Measurements from ENCODE around the gene MAPK12.

Gene MAPK12

DNA sequence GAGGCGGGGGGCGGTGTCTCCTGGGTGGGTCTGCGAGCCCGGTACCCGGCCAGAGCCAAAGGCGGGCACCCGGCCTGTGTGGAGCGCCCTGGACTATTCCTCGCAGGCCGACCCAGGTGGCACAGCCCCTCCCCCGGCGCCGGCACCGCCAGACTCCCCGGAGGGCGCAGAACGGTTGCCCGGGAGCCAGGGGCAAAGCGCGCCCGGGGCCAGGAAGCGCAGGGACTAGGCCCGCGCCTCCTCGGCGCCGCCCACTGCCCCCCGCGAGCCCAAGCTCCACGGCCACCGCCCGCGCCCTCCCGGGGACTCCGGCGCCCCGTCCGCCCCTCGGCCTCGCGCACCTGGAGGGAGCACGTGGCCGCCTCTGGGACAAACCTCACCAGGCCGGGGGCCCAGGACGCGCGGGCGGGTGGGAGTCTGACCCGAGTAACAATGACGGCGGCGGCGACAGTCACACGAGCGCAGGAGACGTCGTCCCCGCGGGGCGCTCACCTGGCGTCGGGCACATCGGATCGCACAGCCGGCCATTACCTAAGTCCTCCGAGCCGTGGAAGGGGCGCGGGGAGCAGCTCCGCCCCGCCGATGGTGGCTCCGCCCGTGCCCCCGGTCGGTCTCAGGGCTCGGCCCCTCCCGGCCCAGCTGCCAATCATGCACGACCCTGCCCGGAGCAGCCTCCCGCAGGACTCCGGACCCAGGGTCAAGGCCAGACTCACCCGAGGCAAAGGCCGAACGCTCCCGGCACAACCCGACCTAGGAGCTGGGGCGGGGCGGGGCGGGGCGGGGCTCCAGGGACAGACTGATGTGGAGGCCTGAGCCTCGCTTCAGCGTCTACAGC lies 38.5 kb upstream of the MAPK12 start:
- DNase-seq = no peak

DNA sequence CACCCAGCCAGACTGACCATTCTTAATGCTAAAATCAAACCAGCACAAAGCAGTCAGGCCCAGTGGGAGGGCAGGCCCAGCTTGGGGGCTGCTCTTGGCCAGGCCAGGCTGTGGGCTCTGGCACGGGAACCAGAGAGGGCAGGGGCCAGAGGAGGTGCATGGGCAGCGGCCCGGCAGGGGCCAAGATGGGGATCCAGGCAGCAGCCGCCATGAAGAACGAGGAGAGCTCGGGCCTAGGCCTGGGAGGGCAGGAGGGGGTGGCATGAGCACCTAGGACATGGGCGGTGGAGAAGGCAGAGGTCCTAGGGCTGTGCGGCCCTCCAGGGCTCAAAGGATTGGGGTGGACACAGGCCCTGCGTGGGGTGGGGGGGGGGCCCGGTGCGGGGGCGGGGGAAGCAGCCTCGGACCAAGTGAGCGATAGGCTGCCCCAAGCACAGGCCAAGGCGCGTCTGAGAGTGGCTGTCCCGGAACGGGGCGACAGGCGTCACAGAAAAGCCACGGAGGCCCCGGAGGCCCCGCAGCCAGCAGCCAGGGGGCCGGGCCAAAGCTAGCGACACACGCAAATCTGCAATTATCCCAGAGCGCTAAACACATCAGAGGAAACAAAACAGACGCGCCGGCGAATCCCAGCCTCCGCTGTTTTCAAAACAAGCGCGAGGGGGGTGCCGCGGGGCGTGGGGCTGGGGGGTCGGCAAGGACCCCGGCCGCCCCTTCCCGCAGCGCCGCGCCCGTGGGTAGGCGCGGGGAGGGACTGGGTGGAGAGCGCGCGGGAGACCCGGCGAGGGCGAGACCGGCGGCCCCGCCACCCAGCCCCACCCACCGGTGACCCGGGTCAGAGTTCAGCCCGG lies 37.7 kb upstream of the MAPK12 start:
- no peak for DNase-seq

DNA sequence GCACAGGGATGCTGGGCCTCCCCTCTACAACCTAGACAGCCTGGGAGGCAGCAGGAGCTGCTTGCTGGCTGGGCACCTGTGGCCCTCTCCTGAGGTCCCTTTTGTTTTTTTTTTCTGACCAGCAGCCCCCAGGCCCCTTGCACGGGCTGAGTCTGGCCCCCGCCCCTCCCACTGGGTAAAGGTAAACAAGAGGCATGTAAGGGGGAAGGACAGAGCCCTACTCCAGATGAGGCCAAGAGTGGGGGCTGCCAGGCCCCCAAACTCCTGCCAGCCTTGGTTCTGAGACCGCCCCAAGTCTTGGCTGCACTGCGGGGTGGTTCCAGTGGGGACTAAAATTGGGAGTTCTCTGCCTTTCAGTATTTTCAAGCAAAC lies 36.8 kb upstream of the MAPK12 start:
- no peak for DNase-seq

DNA sequence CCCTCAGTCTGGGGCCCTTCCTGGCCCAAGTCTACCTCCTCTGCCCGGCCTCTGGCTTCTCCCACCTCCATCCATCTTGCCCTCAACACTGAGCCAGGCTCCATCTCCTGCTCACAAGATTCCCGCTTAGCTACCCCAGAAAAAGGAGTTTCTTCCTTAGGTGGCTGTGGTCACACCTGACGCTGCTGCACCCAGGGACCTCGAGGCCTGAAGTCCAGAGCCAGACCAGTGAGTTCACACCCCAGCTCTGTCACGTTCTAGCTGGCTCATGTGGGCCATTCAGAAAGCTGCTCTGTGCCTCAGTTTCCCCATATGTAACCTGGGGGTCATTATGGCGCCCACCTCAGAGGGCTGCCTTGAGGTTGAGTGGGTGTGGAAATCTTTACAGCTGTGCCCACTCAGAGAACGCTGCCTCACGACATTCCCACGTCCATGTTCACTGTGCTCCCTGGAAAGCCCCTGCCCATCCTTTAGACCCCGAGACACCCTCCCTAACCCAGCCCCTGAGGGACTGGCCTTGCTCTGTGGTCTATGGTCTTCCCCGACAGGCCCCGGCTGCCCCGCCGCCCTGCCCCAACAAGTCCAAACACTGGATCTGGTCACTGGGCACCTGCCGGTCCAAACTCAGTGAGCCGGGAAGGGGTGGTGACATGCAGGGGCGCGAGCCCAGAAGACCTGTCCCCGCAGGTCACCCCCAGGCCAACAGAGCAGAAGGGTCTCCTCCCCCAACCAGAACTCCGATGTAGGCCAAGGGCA lies 36.2 kb upstream of the MAPK12 start:
- DNase-seq = no peak

DNA sequence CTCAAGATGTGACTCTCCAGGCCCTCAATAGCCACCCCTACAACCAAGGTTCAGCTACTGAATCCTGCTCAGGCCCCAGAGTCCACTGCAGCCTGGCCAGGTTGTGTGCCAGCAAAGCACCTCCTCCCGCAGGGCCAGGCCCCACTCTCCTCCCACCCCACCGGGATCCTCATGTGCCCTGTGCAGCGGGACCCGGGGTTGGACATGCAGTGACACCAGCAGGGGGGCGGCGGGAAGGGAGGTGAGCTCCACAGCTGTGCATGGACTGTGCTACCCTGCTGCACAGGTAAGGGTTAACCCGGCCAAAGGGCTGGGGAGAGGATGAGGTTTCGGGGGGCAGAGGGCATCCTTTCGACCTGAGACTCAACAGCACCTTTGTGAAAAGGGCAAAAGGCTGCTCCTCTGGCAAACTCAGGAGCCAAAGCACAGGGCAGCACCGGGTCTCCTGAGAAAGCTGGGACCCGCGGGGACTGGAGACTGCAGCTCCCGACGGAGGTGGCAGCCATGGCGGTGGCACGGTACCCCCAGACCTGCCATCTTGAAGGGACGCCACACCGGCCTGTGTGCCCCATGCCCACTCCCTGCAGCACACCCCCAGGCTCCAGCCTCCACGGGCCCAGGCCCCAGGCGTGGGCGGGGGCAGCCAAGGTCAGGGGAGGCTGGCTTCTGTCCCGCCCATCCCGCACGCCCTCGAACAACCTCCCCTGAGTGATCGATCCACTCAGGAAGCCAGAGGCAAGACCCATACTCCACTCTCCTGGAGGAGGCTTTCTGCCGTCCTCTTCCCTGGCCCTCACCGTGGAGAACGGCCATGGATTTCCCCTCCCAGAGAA lies 35.4 kb upstream of the MAPK12 start:
- DNase-seq = no peak

DNA sequence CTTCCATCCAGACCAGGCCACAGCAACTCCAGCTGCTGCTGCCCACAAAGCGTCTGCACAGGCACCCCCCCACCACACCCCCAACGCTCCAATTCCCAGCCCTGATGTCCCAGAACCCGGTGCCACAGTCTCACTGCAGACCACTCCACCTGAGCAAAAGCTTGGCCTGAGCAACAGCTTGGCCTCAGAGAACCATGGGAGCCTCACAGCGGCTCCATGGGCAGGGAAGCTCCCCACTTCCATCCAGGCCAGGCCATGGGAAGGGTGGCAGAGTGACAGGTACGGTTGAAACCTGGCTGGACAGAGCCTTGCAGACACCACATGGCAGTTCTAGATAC lies 32.8 kb upstream of the MAPK12 start:
- no peak for DNase-seq

DNA sequence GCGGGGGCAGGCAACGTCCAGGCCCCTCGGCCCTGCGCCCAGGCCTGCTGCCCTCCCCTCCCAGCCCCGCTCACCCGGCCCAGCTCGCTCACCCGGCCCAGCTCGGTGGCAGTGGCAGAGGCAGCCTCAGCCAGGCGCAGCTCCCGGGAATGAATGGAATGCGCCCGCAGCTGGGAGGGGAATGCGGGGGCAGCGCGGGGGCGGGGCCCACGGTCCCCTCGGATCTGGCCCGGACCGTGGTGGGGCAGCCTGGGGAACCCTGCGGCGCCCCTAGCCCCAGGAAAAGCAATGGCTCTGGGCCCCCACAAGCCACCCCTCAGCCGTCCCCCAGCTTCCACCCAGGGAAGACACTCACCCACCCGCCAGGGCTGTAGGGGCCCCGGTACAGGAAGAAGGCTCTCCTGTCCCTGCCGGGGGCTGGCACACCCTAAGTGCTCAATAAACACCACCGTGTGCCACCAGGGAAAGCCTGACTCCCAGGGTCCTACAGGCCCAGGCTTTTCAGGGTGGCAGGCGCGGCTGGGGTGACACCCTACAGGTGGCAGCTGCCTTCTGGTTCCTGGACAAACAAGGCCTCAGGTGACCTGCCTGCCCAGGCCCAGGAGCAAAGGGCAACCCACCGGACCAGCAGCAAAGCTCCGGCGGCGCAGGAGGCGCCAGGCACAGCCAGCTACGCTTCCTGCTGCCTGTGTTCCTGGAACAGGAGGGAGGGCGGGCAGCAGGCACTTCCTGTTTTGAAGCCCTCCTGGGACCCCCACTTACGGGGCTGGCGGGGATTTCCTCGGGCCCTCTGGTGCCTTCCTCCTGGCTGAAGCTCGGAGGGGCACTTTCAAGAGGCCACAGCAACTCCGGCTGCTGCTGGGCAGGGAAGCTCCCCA lies 32.2 kb upstream of the MAPK12 start:
- DNase-seq = no peak

DNA sequence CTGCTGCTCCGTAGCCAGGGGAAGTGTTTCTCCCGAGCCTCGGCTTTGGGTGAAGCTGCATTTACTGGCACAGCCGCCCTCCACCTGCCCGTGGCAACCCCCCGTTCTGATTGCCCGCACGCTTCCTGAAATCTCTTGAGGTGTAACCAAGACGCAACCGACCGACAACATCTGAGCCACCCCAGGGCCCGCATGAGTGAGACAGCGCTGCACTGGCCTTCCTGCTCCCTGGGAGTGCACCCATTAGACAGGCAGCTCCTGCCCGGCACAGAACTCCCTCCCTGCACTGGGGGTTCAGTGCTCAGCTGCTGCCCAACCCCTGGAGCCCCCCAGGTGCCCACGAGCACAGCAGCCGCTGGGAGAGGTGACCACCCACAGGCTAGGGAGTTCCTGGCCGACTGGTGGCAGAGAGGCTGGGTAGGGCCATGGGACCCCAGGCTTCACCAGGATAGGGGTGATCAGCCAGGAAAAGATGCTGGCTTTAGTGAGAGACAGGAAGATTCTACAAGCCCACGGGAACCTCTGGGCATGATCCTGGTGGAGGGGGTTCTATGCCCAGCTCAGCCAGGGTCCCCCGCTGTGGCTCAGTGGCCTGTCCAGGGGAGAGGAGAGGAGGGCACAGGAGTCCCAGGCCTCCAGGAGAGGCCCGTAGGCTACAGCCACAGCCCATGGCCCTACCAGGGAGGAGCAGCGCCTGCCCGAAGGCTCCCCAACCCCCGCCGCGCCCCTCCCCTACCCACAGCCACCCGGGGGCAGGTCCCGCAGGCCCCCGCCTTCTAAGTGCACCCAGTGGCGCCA lies 31.4 kb upstream of the MAPK12 start:
- DNase-seq = no peak

DNA sequence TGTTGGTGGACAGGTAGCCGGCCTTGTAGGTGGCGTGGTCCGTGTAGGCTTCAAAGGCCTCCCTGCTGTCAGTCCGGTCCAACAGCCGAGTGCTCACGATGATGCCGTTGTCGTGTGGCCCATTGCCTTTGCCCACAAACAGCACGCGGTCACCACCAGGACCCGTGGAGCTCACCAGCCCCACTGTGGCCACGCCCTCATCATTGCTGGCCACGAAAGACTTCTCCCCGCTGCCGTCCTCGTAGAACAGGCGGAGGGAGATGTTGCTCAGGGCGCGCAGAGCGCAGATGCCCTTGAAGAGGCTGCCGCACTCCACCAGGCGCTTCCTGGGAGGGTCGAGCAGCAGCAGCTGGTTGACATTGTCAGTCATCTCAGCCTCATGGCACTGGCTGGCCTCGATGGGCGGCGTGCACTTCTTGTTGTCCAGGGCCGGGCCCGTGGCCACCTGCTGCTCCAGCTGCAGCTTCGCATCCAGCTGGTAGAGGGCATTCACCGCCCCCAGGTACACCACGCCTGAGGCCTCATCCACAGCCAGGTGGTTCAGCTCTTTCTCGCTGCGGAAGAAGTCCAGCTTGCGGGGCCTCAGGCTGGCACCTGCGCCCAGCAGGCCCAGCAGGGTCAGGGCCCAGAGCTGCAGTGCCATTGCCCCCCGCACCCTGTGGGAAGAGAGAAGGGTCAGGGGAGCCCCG lies 28.6 kb upstream of the MAPK12 start:
- DNase-seq = no peak

DNA sequence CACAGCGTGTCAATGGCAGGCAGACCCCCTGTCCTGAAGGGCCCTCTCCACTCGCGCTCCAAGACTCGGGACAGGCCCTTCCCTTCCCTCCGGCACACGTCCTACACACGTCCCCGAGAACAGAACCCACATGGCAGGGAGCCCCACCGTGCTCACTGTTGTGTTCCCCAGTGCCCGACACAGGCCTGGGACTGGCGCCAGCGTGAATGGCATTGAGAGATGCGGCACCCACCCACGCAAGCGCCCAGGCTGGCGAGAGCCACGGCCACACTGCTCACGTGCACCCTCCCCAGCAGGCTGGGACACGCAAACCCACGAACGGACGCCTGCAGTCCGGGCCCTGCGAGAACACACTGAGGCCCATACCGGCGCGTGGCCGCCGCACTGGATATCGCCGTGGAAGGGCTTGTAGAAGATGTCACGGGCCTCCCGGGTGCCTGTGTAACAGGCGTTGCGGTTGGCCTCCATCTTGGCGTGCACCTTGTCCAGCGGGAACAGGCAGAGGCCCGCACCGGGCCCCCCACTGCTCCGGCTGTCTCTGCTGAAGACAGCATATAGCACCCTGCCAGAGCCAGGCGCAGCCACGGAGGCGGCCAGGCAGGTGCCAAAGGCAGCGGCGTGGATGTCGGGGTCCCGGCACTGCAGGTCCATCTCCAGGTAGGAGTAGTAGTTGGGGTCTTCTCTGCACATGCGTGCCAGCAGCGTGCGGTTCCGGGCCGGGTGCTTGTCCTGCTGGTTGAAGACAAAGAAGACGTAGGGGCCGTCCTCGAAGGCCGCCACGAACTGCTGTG lies 27.9 kb upstream of the MAPK12 start:
- DNase-seq = no peak

DNA sequence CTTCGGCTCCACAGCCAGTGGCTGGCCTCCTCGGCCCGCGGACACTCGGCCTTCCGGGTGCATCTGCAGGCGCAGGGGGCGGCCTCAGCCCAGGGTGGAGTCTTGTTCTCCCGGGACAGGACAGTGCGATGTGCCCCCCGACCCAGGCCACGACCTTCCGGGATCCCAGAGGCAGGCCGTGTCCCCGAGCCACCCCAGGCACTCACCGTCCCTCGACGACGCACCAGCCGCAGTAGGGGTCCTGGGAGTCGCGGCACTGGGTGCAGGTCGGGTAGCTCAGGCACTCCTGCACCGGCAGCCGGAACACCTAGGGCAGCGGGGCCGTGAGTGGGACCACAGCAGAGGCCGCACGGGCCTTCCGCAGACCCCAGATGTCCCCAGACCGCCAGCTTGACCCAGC lies 26.2 kb upstream of the MAPK12 start:
- DNase-seq = no peak

DNA sequence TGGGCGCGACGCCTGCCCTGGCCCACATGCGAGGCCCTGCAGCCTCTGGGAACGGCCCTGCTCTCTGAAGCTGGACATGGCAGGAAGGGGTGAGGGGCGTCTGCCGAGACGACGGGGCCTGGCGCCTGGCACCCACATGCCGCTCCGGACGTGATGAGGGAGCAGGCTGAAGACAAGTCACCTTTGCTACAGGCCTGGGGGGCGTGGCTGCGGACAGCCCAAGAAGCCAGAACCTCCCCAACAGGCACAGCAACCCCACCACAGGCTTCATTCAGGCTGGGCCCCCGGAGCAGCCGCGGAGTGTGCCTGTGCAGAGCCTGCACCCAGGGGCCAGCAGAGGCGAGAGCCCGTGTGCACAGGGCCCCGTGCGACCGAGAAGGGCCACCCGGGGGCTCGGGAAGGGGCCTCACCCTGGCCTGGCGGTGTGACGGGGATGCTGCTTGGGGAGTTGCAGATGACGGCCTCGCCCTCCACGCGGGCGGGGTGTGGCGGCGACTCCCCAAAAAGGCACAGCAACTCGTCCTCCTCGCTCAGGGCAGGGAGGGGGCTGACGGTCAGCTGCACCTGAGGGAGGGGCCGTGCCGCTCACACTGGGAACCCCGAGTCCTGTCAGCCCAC lies 25.3 kb upstream of the MAPK12 start:
- no peak for DNase-seq

DNA sequence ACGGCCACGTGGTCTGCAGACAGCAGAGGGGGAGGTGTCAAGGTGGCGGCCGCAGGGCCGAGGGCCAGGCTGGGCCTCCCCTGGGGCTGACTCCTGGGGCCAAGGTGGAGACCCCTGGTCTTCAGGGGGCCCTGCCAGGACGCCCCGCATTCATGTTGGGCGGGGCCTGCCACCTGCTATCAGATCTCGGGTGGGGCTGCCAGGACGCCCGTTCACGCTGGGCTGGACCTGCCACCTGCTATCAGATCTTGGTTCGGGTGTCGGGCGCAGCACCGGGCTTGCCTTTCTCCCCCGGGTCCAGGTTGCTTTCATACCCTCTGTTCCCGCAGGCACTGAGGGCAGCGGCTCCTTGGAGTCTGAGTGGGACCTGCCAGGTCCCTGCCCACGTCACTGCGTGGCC lies 24.8 kb upstream of the MAPK12 start:
- DNase-seq = no peak

DNA sequence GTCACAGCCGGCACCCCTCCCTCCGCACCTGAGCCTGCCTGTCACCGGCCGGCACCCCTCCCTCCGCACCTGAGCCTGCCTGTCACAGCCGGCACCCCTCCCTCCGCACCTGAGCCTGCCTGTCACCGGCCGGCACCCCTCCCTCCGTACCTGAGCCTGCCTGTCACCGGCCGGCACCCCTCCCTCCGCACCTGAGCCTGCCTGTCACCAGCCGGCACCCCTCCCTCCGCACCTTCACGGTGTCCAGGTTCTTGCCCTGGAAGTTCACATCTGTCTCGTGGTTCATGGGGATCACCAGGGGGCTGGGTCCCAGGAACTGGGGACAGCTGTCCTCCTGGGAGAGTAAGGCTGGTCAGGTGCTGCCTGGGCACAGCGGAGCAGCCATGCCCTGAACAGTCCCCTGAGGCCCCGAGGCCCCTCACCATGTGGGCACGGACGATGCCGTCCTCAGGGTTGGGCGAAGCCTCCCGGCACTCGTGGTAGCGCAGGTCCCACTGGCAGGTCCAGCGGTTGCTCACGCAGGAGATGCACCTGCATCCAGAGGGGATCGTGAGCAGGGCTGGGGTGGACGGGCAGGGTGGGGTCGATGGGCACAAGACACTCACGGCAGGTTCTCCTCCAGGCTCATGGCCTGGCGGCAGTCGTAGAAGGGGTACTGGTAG lies 24.2 kb upstream of the MAPK12 start:
- DNase-seq = no peak

DNA sequence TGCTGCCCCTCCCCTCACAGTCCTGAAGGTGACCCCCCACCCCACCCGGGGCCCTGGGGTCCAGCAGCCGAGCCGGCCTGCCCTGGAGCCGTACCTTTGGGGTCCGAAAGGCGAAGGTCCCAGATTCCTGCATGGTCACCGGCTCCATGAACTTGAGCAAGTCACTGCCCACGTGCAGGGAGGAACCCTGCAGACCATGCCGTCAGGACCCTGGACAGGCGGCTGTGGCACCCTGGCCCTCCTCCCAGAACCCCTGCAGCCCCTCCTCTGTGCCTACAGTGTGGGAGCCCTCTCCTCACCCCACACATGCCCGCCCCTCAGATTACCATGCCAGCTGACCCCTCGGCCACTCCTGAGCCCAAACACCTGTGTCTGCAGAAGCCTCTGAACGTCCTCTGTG lies 23.0 kb upstream of the MAPK12 start:
- no peak for DNase-seq

DNA sequence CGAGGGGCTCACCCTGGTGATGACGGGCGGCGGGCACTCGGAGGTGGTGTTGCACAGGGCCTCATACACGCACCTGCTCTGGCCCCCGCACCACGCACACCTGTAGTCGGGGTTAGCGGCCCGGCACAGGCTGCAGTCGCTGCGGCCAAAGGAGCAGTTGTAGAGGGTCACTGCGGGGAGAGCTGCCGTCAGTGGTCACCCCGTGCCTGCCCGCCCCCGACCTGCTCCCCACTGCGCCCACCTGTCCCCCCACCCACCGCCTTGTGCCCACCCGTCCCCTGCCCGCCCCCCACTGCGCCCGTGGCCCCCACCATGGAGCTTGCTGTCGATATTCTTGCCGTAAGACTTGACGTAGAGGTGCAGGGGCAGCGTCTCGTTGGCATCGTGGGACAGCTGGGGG lies 22.3 kb upstream of the MAPK12 start:
- no peak for DNase-seq

DNA sequence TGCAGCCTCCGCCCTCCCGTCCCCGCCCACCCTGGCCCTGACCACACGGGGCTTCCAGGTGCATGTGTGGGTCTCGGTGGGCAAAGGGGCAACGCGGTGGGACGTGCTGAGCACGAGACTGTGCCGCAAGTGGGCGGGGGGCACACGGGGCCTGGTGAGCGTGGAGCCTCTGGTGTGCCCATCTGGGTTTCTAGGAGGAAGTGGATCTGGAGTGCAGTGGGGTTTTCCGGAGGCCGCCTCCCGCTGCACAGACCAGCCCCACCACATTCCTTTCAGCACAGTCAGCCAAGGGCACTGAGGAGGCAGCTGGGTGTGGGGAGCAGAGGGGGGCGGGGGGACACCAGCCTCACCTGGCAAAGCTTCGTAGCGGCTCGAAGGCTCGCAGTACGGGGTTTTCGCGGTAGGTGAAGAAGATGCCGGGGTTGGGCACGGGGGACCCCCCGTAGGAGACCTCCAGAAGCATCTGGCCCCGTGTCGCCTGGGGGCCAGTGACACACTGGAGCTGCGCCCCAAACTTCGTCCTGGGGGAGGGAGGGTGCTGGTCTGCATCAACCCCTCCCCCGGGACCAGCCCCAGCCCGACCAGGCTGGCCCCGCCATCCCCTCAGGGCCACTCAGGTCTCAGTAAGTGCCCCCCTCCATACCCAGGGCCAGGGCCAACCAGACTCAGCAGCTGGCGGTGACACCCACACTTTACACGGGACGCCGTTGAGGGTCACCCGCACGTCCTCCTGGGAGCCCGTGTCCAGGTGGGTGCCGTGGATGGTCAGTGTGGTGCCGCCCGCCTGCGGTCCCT lies 21.1 kb upstream of the MAPK12 start:
- DNase-seq = no peak

DNA sequence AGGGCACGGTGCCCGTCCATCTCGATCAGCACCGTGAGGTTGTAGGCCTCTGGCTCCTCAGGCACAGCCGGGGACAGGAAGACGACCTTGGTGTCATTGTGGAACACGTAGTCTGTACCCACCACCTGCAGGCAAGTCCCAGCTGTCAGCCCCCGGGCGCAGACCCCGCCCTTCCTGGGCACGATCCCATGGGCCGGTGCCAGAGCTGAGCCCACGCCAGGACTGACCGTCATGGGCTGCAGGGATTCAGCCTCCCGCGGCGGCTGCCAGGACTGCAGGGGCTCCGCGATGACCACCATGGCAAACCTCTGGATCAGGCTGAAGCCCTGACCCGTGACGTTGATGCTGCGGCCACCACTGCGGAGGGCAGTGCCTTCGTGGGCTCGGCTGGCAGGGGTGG lies 20.5 kb upstream of the MAPK12 start:
- no peak for DNase-seq
